ENCODE data around the gene TSPAN7.

The TSPAN7 gene

DNA sequence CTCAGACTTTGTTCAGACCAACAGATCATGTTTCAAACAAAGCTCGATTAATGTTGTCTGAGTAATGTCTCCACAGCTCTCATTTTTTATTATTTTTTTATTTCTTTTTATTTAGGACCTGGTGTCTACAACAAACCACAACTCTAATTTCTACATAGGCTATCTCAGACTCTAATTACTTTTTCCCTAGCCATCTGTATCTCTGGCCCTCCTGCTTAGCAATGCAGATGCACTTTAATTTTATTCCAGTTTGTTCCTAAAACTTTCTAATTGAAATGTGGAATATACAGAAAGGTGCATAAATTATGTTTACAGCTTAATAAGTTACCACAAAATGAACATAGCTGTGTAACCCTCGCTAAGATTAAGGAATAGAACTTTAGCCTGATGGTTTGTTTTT, 120.8 kb downstream of the TSPAN7 start:
- no peak for DNase-seq (ENCODE audit: low read depth, low spot score)

DNA sequence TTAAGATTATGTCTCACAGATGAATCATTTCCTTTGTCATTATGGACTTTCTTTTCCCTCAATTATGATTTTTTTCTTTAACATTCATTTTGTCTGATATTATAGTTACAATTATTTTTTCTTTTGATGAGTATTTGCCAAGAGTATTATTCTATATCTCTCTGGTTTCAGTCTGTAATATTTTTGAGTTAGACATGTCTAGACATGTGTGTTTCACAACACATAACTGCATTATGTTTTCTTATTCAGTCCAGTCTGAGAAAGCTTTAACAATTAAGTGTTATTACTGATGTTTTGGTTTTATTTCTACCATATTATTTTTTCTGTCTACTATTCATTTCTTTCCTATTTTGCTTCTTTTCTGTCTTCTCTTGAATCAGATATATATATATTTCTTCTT, 131.6 kb downstream of the TSPAN7 start:
- no peak for DNase-seq (ENCODE audit: low read depth, low spot score)

DNA sequence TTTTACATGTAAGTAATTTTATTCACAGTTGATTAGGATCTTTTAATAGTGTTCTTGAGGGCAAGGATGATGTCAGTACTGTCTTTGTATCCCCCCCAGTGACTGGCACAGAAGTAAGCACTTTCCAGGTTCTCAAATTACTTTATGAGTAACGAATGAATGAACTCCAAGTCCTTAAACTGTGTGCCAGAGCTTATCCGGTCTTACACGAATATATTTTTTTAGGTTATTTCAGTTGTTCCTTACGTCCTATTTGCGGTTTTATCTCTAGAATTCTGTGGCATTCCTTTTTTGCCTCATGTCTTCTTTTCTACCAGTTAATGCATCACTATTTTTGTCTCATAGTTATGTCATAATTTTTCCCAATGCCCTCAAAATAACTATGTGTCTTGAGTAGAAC, 133.1 kb downstream of the TSPAN7 start:
- DNase-seq (ENCODE audit: low read depth, low spot score) = no peak

DNA sequence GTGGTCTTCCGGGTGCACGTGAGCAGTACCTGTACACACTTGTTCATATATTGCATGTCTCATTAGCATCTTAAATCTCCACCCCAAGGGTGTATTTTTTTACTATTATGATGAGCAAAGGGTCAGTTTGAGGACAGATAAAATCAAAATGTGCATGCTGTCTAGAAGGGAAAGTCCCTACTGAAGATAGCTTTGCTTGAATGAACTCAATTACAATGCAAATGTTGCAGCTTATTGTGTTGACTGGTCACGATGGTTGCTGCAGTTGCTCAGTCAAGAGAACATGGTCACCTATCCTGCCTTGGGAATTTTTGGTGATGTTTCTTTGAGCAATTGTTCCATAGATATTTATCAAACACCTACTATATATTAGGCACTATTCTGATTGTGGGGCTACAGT, 136.1 kb downstream of the TSPAN7 start:
- DNase-seq (ENCODE audit: low read depth, low spot score) = no peak

DNA sequence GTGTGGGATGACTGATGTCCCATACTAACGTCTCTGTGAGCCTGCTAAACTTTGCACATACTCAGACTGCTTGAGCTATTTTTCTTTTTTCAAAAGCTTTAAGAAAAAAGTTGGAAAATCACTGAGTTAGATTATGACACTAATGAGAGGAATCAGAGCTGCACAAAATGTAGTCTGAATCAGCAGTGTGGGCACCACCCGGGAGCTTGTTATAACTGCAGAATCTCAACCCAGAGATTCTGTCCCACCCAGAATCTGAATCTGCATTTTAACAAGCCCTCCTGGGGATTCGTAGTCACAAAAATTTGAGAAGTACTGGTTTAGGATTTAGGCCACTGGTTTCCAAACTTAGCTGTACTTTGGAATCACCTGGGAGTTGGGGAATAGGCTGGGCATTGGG, 137.8 kb downstream of the TSPAN7 start:
- no peak for DNase-seq (ENCODE audit: low read depth, low spot score)

DNA sequence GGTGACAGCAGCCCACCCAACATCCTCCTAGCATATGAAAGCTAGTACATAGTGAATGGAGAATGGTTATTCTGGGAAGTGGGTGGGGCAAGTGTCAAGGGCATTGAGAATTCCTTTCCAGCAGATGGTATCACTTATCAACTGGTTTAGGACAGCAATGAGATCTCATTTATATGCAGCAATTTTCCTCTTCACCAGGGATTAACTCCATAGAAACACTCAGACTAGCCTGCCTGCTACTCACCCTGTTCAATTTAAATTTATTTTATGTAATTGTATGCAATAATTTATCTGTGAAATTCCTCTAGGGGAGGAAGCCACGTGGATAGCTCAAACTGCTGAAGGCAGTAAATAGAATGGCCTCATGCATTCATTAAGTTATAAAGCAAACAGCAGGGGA, 138.4 kb downstream of the TSPAN7 start:
- no peak for DNase-seq (ENCODE audit: low read depth, low spot score)

DNA sequence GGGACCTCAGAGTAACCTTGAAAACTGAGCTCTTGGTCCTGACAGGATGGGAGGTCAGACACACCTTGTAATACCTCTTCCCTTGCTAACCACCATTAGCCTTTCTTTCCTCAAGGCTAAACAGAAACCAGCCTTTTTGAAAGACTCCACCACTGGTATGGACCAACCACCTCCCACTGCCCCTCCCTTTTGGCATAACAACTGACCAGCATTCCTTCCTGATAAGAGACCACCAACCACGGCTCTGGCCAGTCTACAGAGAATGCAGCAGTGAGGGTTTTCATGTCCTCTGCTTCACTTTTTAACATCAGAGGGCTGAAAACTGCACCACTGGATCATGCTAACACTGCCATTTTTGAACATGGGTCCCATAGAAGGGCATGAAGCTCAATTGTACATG, 139.7 kb downstream of the TSPAN7 start:
- DNase-seq (ENCODE audit: low read depth, low spot score) = no peak

DNA sequence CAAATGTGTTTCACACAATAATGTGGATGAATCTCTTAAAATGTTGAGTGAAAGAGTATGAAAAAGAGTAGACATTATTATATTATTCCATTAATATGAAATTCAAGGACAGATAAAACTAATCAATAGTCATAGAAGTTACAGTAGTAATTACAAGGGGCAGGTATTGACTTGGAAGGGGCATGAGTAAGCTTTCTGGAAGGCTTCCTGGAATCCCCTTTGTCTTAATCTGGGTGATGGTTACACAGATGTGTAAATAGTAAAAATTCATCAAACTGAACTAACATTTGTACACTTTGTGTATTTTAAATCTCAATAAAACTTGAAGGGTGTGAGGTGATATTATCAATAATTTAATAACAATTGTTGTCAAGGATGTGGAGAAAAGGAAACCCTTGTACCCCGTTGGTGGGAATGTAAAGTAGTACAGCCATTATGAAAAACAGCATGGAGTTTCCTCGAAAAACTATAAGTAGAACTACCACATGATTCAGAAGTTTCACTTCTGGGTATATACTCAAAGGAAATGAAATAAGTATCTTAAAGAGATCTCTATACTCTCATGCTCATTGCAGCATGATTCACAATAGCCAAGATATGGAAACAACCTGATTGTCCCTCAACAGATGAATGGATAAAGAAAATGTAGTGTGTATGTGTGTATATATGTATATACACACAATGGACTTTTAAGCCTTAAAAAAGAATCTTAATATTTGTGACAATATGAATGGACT, 143.0 kb downstream of the TSPAN7 start:
- DNase-seq (ENCODE audit: low read depth, low spot score) = no peak

DNA sequence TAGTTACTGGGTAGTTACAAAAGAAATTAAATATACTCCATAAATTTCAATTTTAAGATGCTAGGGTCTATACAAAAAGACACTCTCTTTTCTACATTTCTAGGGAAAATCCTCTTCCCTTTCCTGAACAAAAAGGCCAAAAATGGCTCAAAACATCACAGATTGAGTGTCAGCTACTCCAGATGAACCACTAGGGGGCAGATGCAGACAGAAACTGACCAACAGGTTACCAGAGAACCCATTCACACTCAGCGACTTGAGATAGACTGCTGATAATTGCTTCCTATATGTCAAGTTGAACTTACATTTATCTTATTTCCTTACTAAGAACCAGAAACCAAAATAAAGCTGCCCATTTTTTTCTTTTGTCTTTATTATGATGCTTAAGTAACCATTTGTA, 156.5 kb downstream of the TSPAN7 start:
- DNase-seq (ENCODE audit: low read depth, low spot score) = no peak

DNA sequence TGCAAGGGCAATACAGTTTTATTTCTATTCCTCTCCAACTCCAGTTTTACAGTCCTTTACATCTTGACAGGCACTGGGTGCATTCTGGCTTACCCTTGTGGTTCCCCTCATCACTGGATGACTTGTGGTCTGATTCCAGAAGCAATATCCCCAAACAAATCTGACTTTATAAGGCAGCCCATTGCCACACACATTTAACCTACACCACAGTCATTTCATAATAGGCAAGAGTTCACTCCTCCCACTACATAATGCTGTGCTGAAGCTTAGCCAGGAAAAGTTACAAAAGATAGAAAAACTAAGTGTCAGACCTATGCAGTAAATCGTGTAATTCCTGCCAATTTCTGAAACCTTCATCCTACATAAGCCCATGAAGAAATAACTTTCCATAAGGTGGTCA, 157.0 kb downstream of the TSPAN7 start:
- no peak for DNase-seq (ENCODE audit: low read depth, low spot score)

DNA sequence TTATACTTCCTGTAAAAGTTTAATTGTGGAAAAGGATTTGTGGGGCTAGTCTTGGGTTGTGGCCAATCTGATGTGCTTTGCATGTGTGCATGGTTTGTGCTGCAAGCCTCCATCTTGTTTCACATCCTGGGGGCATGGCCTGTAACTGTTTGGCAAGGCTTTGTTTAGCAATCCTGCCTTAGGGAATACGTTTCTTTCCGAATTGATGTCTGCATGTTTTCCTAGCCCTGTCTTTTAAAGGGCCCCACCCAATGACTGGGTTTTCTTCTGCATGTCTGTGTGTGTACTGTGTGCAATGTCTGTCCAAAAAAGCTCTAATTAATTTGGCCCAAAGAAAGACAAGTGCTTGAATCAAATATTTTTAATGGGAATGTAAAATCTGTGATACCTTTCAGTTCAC, 165.3 kb downstream of the TSPAN7 start:
- DNase-seq (ENCODE audit: low read depth, low spot score) = no peak

DNA sequence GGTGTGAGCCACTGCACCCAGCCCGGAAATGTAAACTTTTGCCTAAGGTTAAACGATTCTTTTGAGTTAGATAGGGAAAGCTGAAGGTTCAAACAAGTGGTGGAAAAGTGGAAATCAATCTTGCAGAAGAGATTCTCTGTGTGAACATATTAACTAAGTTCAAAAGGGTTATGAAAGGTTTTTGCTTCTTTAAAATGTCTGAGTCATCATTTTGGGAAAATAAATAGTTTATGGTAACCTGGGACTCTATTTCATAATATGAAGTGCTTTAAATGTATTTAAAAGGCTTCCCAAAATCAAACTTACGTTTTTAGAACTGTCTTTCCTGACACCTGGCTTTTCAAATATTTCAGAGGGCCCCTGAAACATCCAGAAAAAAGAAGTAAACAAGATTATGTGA, 166.3 kb downstream of the TSPAN7 start:
- DNase-seq (ENCODE audit: low read depth, low spot score) = no peak

DNA sequence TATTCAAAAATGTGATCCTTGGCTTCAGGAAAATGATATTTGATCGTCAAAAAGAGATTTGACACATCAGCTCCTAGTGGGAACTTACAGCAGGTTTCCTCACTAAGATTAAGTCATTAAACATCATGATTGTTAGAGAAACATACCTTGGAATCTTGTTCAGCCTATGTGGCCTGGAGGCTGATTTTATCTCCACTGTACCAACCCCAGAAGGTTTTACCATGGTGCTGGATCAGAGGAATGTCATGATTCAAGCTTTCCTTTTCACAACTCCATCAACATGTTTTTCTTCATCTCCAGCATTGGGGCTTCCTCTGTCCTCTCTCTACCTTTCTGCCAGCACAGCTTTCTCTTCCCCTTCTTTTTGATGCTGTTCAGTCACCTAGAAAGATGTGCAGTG, 171.5 kb downstream of the TSPAN7 start:
- no peak for DNase-seq (ENCODE audit: low read depth, low spot score)

Data from iPS DF 19.7 (cell line).